ENCODE data around the gene ALG14. TPM values are rescaled to one million over a fixed set of nuclear protein-coding genes. Genes with fewer than 3 reads are reported as not detected.

The ALG14 gene
- total and polyA plus RNA-seq, 4 donors, result 1.0 to 16.6 (median 1.9) TPM

DNA sequence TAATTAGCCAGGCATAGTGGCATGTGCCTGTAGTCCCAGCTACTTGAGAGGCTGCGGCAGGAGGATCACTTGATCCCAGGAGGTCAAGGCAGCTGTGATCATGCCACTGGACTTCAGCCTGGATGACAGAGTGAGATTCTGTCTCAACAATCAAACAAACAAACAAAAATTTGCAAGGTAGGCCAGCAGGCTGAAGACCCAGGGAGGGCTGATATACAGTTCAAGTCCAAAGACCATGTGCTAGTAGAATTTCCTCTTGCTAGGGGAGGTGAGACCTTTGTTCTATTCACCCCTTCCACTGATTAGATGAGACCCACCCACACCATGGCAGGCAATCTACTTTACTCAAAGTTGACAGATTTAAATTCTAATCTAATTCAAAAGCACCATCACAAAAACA, 114.7 kb downstream of the ALG14 start:
- peak; percentile 68 to 74 for TF ChIP-seq RXRA (IDR thresholded peaks at IDR 0.05)
- TF ChIP-seq SP1 (IDR thresholded peaks at IDR 0.05), result peak; percentile 68
- no peak for TF ChIP-seq EGR1 (IDR thresholded peaks at IDR 0.05; ENCODE audit: low read depth in 2 of 2)
- TF ChIP-seq HNF4A (conservative IDR thresholded peaks at IDR 0.05), result peak; percentile 79 to 87
- peak in 1 of 2 donors; percentile 36 for TF ChIP-seq JUND (IDR thresholded peaks at IDR 0.05)
- TF ChIP-seq HNF4G (IDR thresholded peaks at IDR 0.05), result peak; percentile 50
- WGBS, result 46% methylated on average over 1 of the region's 1 CpG
- Histone ChIP-seq H3K27me3 (ENCODE audit: control insufficient read depth in 4 of 4, insufficient read depth in 4 of 4, low read length in 3 of 4) (no peaks in the 10 kb centered on the region), H3K36me3 (ENCODE audit: control insufficient read depth in 4 of 4, insufficient read depth in 3 of 4, low read depth in 1 of 4, low read length in 3 of 4) (no peaks in the 10 kb centered on the region), H3K27ac (ENCODE audit: low read depth in 1 of 2, low read length in 2 of 2) (no peak overlapping the region), H3K4me1 (ENCODE audit: control insufficient read depth in 4 of 4, insufficient read depth in 4 of 4, low read length in 3 of 4) (peaks cover 7 to 35% (median 14%) of the 10 kb centered on the region in 4 donors), H3K4me3 (ENCODE audit: low read depth in 1 of 3, low read length in 3 of 3) (no peak overlapping the region), H3K9me3 (ENCODE audit: control insufficient read depth in 4 of 4, low read length in 3 of 4) (no peaks in the 10 kb centered on the region), H3K9ac (ENCODE audit: low read depth in 1 of 2, low read length in 2 of 2) (no peak overlapping the region)
- no peak for DNase-seq (ENCODE audit: low spot score)

DNA sequence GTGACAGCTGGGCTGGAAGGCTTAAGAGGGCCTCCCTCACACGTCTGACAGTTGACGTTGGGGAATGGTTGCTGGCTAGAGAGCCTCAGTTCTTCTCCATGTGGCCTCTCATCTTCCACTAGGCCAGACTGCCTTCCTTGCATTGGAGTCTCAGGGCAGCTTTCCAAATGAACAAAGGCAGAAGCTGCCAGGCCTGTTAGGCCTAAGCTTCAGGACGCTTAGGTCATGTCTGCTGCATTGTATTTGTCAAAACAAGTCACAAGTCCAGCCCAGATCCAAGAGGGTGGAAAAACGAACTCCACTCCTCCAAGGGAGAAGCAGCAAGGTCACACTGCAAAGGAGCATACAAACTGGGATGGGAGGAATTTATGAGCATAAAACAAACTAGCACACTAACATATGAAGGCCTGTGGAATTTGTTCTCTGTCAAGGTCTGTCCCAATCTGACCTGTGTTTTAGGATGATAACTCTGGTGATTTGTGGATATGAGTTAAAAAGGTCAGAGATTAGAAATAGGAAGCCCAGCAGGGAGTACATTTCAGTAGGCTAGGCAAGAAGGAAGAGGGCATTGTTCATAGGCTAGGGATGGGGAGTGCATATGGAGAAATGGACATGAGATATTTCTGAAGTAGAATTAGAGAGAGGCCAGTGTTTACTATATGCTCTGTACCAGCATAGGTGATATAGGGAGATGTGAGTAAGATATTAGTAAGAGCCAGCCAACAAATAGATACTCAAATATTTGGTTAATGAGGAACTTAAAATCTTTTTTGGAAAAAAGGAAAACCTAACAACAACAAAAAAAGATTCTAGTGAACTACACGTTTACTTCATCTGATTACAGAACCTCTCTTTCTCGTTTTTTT, 116.8 kb downstream of the ALG14 start:
- H3K27ac ChIP-seq (ENCODE audit: low read depth in 1 of 2, low read length in 2 of 2), result peak overlapping the region; percentile 41 to 57
- 41% methylated on average over 6 of the region's 6 CpGs for WGBS
- peak; percentile 9 for TF ChIP-seq HNF4G (IDR thresholded peaks at IDR 0.05)
- TF ChIP-seq TAF1 (conservative IDR thresholded peaks at IDR 0.05), result no peak
- peak; percentile 59 for TF ChIP-seq SP1 (IDR thresholded peaks at IDR 0.05)
- TF ChIP-seq FOXA1 (IDR thresholded peaks at IDR 0.05), result no peak
- TF ChIP-seq, protein P1, sequence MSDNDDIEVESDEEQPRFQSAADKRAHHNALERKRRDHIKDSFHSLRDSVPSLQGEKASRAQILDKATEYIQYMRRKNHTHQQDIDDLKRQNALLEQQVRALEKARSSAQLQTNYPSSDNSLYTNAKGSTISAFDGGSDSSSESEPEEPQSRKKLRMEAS (IDR thresholded peaks at IDR 0.05), result no peak
- peak; percentile 52 for TF ChIP-seq NR2F2 (IDR thresholded peaks at IDR 0.05)
- peak in 1 of 2 donors; percentile 14 for TF ChIP-seq RAD21 (IDR thresholded peaks at IDR 0.05)
- TF ChIP-seq FOXA2 (IDR thresholded peaks at IDR 0.05), result no peak
- TF ChIP-seq, protein P2, sequence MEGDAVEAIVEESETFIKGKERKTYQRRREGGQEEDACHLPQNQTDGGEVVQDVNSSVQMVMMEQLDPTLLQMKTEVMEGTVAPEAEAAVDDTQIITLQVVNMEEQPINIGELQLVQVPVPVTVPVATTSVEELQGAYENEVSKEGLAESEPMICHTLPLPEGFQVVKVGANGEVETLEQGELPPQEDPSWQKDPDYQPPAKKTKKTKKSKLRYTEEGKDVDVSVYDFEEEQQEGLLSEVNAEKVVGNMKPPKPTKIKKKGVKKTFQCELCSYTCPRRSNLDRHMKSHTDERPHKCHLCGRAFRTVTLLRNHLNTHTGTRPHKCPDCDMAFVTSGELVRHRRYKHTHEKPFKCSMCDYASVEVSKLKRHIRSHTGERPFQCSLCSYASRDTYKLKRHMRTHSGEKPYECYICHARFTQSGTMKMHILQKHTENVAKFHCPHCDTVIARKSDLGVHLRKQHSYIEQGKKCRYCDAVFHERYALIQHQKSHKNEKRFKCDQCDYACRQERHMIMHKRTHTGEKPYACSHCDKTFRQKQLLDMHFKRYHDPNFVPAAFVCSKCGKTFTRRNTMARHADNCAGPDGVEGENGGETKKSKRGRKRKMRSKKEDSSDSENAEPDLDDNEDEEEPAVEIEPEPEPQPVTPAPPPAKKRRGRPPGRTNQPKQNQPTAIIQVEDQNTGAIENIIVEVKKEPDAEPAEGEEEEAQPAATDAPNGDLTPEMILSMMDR (IDR thresholded peaks at IDR 0.05; ENCODE audit: low read depth, low read length, missing input control), result no peak
- peak in 1 of 2 donors; percentile 13 for TF ChIP-seq JUND (IDR thresholded peaks at IDR 0.05)
- TF ChIP-seq HNF4A (conservative IDR thresholded peaks at IDR 0.05), result peak; percentile 72 to 82
- TF ChIP-seq, protein P3, sequence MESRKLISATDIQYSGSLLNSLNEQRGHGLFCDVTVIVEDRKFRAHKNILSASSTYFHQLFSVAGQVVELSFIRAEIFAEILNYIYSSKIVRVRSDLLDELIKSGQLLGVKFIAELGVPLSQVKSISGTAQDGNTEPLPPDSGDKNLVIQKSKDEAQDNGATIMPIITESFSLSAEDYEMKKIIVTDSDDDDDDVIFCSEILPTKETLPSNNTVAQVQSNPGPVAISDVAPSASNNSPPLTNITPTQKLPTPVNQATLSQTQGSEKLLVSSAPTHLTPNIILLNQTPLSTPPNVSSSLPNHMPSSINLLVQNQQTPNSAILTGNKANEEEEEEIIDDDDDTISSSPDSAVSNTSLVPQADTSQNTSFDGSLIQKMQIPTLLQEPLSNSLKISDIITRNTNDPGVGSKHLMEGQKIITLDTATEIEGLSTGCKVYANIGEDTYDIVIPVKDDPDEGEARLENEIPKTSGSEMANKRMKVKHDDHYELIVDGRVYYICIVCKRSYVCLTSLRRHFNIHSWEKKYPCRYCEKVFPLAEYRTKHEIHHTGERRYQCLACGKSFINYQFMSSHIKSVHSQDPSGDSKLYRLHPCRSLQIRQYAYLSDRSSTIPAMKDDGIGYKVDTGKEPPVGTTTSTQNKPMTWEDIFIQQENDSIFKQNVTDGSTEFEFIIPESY (IDR thresholded peaks at IDR 0.05), result no peak
- TF ChIP-seq, protein P4, sequence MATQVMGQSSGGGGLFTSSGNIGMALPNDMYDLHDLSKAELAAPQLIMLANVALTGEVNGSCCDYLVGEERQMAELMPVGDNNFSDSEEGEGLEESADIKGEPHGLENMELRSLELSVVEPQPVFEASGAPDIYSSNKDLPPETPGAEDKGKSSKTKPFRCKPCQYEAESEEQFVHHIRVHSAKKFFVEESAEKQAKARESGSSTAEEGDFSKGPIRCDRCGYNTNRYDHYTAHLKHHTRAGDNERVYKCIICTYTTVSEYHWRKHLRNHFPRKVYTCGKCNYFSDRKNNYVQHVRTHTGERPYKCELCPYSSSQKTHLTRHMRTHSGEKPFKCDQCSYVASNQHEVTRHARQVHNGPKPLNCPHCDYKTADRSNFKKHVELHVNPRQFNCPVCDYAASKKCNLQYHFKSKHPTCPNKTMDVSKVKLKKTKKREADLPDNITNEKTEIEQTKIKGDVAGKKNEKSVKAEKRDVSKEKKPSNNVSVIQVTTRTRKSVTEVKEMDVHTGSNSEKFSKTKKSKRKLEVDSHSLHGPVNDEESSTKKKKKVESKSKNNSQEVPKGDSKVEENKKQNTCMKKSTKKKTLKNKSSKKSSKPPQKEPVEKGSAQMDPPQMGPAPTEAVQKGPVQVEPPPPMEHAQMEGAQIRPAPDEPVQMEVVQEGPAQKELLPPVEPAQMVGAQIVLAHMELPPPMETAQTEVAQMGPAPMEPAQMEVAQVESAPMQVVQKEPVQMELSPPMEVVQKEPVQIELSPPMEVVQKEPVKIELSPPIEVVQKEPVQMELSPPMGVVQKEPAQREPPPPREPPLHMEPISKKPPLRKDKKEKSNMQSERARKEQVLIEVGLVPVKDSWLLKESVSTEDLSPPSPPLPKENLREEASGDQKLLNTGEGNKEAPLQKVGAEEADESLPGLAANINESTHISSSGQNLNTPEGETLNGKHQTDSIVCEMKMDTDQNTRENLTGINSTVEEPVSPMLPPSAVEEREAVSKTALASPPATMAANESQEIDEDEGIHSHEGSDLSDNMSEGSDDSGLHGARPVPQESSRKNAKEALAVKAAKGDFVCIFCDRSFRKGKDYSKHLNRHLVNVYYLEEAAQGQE (IDR thresholded peaks at IDR 0.05), result no peak
- TF ChIP-seq YY1 (IDR thresholded peaks at IDR 0.05), result peak; percentile 32
- no peak for TF ChIP-seq GABPA (IDR thresholded peaks at IDR 0.05 in 1 of 2, conservative IDR thresholded peaks at IDR 0.05 in 1 of 2)
- peak; percentile 81 to 85 for TF ChIP-seq RXRA (IDR thresholded peaks at IDR 0.05)
- TF ChIP-seq EGR1 (IDR thresholded peaks at IDR 0.05; ENCODE audit: low read depth in 2 of 2), result no peak
- TF ChIP-seq, protein P5, sequence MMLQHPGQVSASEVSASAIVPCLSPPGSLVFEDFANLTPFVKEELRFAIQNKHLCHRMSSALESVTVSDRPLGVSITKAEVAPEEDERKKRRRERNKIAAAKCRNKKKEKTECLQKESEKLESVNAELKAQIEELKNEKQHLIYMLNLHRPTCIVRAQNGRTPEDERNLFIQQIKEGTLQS (IDR thresholded peaks at IDR 0.05), result no peak
- H3K4me1 ChIP-seq (ENCODE audit: control insufficient read depth in 4 of 4, insufficient read depth in 4 of 4, low read length in 3 of 4), result peaks cover 7 to 37% (median 15%) of the 10 kb centered on the region in 4 donors
- no peak for DNase-seq (ENCODE audit: low spot score)
- no peak overlapping the region for H3K4me3 ChIP-seq (ENCODE audit: low read depth in 1 of 3, low read length in 3 of 3)
- no peaks in the 10 kb centered on the region for H3K36me3 ChIP-seq (ENCODE audit: control insufficient read depth in 4 of 4, insufficient read depth in 3 of 4, low read depth in 1 of 4, low read length in 3 of 4)
- H3K9me3 ChIP-seq (ENCODE audit: control insufficient read depth in 4 of 4, low read length in 3 of 4), result no peaks in the 10 kb centered on the region
- H3K9ac ChIP-seq (ENCODE audit: low read depth in 1 of 2, low read length in 2 of 2), result no peak overlapping the region
- H3K27me3 ChIP-seq (ENCODE audit: control insufficient read depth in 4 of 4, insufficient read depth in 4 of 4, low read length in 3 of 4), result no peaks in the 10 kb centered on the region
